ENCODE results near the gene IMMP2L. TPM values are rescaled to one million over a fixed set of nuclear protein-coding genes. Genes with fewer than 3 reads are reported as not detected.

Gene IMMP2L
- total RNA-seq, 2 experiments from 2014 or later: 17.4 to 30.2 TPM

DNA sequence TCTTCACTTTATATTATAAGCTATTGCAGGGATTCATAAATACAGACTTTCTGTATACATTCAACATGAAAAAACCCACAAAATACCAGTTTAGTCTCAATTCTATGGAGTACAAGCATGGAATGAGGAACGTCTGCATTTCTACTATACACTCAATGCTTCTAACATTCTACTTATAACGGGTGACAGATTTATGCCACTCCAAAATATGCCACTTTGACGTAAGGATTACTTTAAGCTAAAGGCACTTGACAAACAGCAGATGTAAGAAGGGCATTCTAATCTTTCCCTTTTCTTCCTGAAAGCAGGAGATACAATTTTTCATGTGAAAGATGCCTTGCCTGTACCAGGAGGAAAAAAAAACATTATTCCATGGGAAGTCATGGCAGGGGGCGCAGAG lies 676.8 kb downstream of the IMMP2L start:
- no peak overlapping the region for H3K4me3 Mint-ChIP-seq
- DNase-seq (no peak), ATAC-seq (no peak)
- no peaks in the 10 kb centered on the region for H3K4me1 Mint-ChIP-seq (ENCODE audit: low read depth)
- intact Hi-C loops (cut with micrococcal nuclease): no loop called here
- ChIA-PET CTCF (interaction anchor here (1.1 kb wide), 1 partner anchor 214 kb away, joined by 3 read pairs; no protein-coding TSS in a partner anchor), POLR2A (no interaction called here)
- H3K27me3 Mint-ChIP-seq: no peaks in the 10 kb centered on the region
- TF ChIP-seq, protein P1, sequence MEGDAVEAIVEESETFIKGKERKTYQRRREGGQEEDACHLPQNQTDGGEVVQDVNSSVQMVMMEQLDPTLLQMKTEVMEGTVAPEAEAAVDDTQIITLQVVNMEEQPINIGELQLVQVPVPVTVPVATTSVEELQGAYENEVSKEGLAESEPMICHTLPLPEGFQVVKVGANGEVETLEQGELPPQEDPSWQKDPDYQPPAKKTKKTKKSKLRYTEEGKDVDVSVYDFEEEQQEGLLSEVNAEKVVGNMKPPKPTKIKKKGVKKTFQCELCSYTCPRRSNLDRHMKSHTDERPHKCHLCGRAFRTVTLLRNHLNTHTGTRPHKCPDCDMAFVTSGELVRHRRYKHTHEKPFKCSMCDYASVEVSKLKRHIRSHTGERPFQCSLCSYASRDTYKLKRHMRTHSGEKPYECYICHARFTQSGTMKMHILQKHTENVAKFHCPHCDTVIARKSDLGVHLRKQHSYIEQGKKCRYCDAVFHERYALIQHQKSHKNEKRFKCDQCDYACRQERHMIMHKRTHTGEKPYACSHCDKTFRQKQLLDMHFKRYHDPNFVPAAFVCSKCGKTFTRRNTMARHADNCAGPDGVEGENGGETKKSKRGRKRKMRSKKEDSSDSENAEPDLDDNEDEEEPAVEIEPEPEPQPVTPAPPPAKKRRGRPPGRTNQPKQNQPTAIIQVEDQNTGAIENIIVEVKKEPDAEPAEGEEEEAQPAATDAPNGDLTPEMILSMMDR (IDR thresholded peaks at IDR 0.05): no peak
- H3K27ac Mint-ChIP-seq: no peak overlapping the region
- H3K36me3 Mint-ChIP-seq (ENCODE audit: low read depth): no peaks in the 10 kb centered on the region
- H3K9me3 Mint-ChIP-seq: no peaks in the 10 kb centered on the region

DNA sequence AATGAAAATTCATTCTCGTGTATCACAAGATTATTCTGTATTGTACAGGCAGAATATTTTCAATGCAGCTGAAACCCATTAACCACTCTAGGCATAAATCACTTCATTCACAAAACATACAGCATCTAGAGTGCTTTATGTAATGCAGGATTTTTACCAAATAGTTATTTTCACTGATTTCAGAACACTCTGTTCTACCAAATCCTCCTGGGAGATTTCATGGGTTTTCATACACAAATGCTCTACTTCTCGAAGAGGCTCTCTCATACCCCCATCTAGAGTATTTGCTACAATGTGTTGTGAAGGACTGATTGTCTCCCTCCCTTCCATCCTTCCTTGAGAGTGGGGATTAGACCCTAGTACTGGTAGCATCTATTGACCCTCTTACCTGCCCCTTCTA lies 680.6 kb downstream of the IMMP2L start:
- Mint-ChIP-seq H3K4me1 (ENCODE audit: low read depth) (no peaks in the 10 kb centered on the region), H3K27me3 (no peaks in the 10 kb centered on the region), H3K9me3 (no peaks in the 10 kb centered on the region), H3K27ac (no peak overlapping the region), H3K36me3 (ENCODE audit: low read depth) (no peaks in the 10 kb centered on the region), H3K4me3 (no peak overlapping the region)
- intact Hi-C loops (cut with micrococcal nuclease): no loop called here
- POLR2A ChIA-PET: no interaction called here
- DNase-seq (no peak), ATAC-seq (no peak)
- CTCF ChIA-PET: no interaction called here
- TF ChIP-seq, protein P1 (IDR thresholded peaks at IDR 0.05): no peak

DNA sequence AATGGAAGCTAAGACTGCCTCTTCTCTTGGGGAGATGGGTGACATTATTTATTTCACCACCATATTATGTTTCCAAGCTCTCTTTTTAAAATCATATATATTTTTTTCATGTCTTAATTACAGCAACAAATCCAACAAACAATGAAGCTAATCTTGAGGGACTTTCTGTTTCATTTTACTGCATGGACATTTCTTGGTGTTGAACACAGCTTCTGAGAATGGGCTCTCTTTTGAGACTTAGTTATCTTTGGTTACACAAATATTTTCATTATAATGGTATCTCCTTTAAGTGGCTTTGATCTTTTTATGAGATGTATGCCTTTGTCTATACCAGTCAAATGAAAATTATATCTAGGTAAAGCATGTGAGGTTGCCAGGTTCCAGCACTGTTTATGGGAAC lies 681.3 kb downstream of the IMMP2L start:
- Mint-ChIP-seq H3K27ac (no peak overlapping the region), H3K4me3 (no peak overlapping the region), H3K4me1 (ENCODE audit: low read depth) (no peaks in the 10 kb centered on the region), H3K9me3 (no peaks in the 10 kb centered on the region), H3K36me3 (ENCODE audit: low read depth) (no peaks in the 10 kb centered on the region), H3K27me3 (no peaks in the 10 kb centered on the region)
- TF ChIP-seq, protein P1 (IDR thresholded peaks at IDR 0.05): no peak
- POLR2A ChIA-PET: no interaction called here
- CTCF ChIA-PET: interaction anchor here (1.5 kb wide), 1 partner anchor 10 kb away, joined by 5 read pairs; no protein-coding TSS in a partner anchor
- intact Hi-C loops (cut with micrococcal nuclease): no loop called here
- ATAC-seq (no peak), DNase-seq (no peak)

GRCh38 chr7:110877016-110877415 lies 685.3 kb downstream of the IMMP2L start:
- intact Hi-C loops (cut with micrococcal nuclease): no loop called here
- CTCF ChIA-PET: no interaction called here
- Mint-ChIP-seq H3K4me1 (ENCODE audit: low read depth) (no peaks in the 10 kb centered on the region), H3K27me3 (no peaks in the 10 kb centered on the region), H3K36me3 (ENCODE audit: low read depth) (no peaks in the 10 kb centered on the region), H3K4me3 (no peak overlapping the region), H3K27ac (no peak overlapping the region), H3K9me3 (no peaks in the 10 kb centered on the region)
- no peak for DNase-seq
- TF ChIP-seq, protein P1 (IDR thresholded peaks at IDR 0.05): no peak
- POLR2A ChIA-PET: interaction anchor here (0.9 to 1.5 kb wide), 2 partner anchors 8 to 21 kb away, joined by 3 to 4 read pairs; no protein-coding TSS in a partner anchor
- no peak for ATAC-seq

DNA sequence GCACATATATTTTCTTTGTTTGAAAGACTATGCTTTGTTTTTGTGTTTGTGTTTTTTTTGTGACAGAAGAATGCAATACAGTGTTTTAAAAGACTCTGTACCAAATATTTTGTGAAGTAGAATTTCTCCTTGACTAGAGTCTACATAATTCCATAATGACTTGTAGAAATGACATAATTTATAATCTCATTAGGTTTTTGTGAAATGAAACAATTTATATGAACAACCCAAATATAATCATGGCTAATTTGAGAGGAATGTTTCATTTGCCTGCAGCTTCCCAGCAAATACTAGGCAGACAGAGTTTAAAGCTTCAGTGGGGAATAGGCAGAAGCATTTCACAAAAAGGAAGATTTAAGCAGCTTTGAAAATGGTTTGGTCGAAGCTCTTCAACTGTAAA lies 686.9 kb downstream of the IMMP2L start:
- H3K27me3 Mint-ChIP-seq: no peaks in the 10 kb centered on the region
- intact Hi-C loops (cut with micrococcal nuclease): no loop called here
- no peak overlapping the region for H3K4me3 Mint-ChIP-seq

More for the DNA sequence above, 686.9 kb downstream of the IMMP2L start:
- ChIA-PET POLR2A (no interaction called here), CTCF (no interaction called here)
- DNase-seq: no peak
- no peaks in the 10 kb centered on the region for H3K4me1 Mint-ChIP-seq (ENCODE audit: low read depth)
- TF ChIP-seq, protein P1 (IDR thresholded peaks at IDR 0.05): no peak
- H3K36me3 Mint-ChIP-seq (ENCODE audit: low read depth): no peaks in the 10 kb centered on the region
- ATAC-seq: no peak
- H3K27ac Mint-ChIP-seq: no peak overlapping the region
- no peaks in the 10 kb centered on the region for H3K9me3 Mint-ChIP-seq

Measured in activated CD8-positive, alpha-beta T cell treated with anti-CD3 and anti-CD28 coated beads for 36 hours (primary cell).